Gastrocnemius medialis (tissue), 4 donors: ENCODE results near the gene BHMT. TPM values are rescaled to one million over a fixed set of nuclear protein-coding genes. Genes with fewer than 3 reads are reported as not detected.

Experiments used
- ATAC-seq, 2 donors: fragments of 150-250 bp; one replicate each; pipeline ENCODE4 v1.9.1; 2016
- DNase-seq, 2 donors: peaks; one replicate each; pipeline ENCODE4 v3.0.0-alpha.2; 2019
- H3K27ac ChIP-seq, 4 donors: fragments of 200-600 bp; sonication (generic); 1 replicate in 1 of 4; 2 replicates in 3 of 4; pipeline ENCODE4 v1.5.1; 2016 to 2018; ENCODE audit warnings: mild to moderate bottlenecking in 2 of 4, moderate library complexity in 1 of 4
- H3K27me3 ChIP-seq, 3 donors: fragments of 200-600 bp; sonication (generic) in 2 of 3; 1 replicate in 1 of 3; 2 replicates in 2 of 3; pipeline versions ENCODE4 v1.5.1 to v1.6.0; 2016 to 2019; ENCODE audit warnings: mild to moderate bottlenecking in 1 of 3, moderate library complexity in 1 of 3
- H3K36me3 ChIP-seq, 2 donors: fragments of 200-600 bp; sonication (generic) in 1 of 2; one replicate each; pipeline ENCODE4 v1.5.1; 2017 to 2018
- H3K4me1 ChIP-seq, 2 donors: fragments of 200-600 bp; sonication (generic) in 1 of 2; one replicate each; pipeline ENCODE4 v1.5.1; 2016 to 2017; ENCODE audit warnings: mild to moderate bottlenecking in 2 of 2
- H3K4me3 ChIP-seq, 4 donors: fragments of 200-600 bp; sonication (generic) in 3 of 4; 1 replicate in 1 of 4; 2 replicates in 3 of 4; pipeline ENCODE4 v1.5.1; 2016 to 2019; ENCODE audit warnings: mild to moderate bottlenecking in 2 of 4
- H3K9me3 ChIP-seq, 3 donors: fragments of 200-600 bp; sonication (generic) in 2 of 3; 1 replicate in 1 of 3; 2 replicates in 2 of 3; pipeline ENCODE4 v1.5.1; 2016 to 2019
- CTCF ChIP-seq, 5 experiments: fragments of 450-650 bp in 3 of 5; fragments of 200-600 bp in 2 of 5; sonication (generic) in 2 of 5; IDR thresholded peaks in 4 of 5; conservative IDR thresholded peaks in 1 of 5; 1 replicate in 4 of 5; 2 replicates in 1 of 5; pipeline ENCODE4 v1.5.1; 2016 to 2019; ENCODE audit warnings: antibody characterized with exemption in 5 of 5, mild to moderate bottlenecking in 3 of 5, moderate library complexity in 3 of 5
- POLR2A ChIP-seq, 2 donors: fragments of 450-650 bp; IDR thresholded peaks; one replicate each; pipeline ENCODE4 v1.6.1; 2017; ENCODE audit warnings: antibody characterized with exemption in 2 of 2, mild to moderate bottlenecking in 2 of 2, moderate library complexity in 2 of 2
- in situ Hi-C, 4 donors: fragments of 200-750 bp; cut with MboI; loops; one replicate each; pipeline versions ENCODE4 v1.15.0 to v1.8.0; 2017; ENCODE audit warnings: low sequenced_read_pairs in 4 of 4
- intact Hi-C: fragments of 100-400 bp; cut with DNase I; formaldehyde crosslinking; loops from one replicate; pipeline ENCODE4 v1.15.1; 2023; ENCODE audit warnings: low total_unique reads
- total RNA-seq, 4 donors: library from RNA; depleted of rRNA; stranded (reverse); fragments of >200 nt; gene quantifications; one replicate each; pipeline versions ENCODE4 v1.1.0 to v1.2.3, GENCODE V29; 2016

Gene BHMT
- total RNA-seq, 4 donors from 2014 or later, result 0.66 to 1.0 (median 0.91) TPM; not detected in 1

DNA sequence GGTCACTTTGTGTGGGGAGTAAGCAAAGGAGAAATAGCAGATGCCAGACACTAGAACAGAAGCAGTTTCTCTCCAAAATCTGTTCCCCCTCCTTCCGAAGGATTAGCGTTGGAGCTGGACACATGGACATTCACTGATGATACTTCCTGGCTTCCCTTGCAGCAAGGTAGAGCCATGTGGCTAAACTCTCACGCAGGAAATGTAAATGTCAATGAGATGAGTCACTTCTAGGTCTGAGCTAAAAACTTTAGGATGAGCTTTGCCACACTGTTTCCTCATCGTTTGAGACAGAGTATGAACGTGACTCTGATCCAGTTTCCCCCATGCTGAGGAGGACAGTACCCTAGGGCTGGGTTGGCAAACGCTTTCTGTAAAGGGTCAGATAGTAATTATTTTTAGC lies 37.0 kb upstream of the BHMT start:
- in situ Hi-C loops, result no loop called here
- intact Hi-C loops, result loop anchor here (5.0 kb wide), 1 partner anchor 1193 kb away; no protein-coding TSS in a partner anchor
- DNase-seq, result no peak
- no peaks in the 10 kb centered on the region for H3K36me3 ChIP-seq
- no peaks in the 10 kb centered on the region for H3K9me3 ChIP-seq
- no peak overlapping the region for H3K4me3 ChIP-seq
- H3K4me1 ChIP-seq, result no peaks in the 10 kb centered on the region
- no peak for ATAC-seq
- TF ChIP-seq POLR2A (IDR thresholded peaks at IDR 0.05) (no peak), CTCF (IDR thresholded peaks at IDR 0.05 in 4 of 5, conservative IDR thresholded peaks at IDR 0.05 in 1 of 5) (no peak)
- H3K27ac ChIP-seq, result no peak overlapping the region
- peaks cover 0 to 7% (median 0%) of the 10 kb centered on the region in 3 donors for H3K27me3 ChIP-seq

GRCh38 chr5:79075646-79076426 lies 35.8 kb upstream of the BHMT start:
- intact Hi-C loops, result loop anchor here (5.0 kb wide), 1 partner anchor 1191 kb away; no protein-coding TSS in a partner anchor
- no peak for DNase-seq
- H3K27ac ChIP-seq, result no peak overlapping the region
- H3K4me1 ChIP-seq, result no peaks in the 10 kb centered on the region
- no peak overlapping the region for H3K4me3 ChIP-seq
- no peak for TF ChIP-seq POLR2A (IDR thresholded peaks at IDR 0.05)
- no peak for TF ChIP-seq CTCF (IDR thresholded peaks at IDR 0.05 in 4 of 5, conservative IDR thresholded peaks at IDR 0.05 in 1 of 5)
- no peaks in the 10 kb centered on the region for H3K36me3 ChIP-seq
- no peaks in the 10 kb centered on the region for H3K27me3 ChIP-seq
- peak in 1 of 2 donors; percentile 72 for ATAC-seq
- H3K9me3 ChIP-seq, result no peaks in the 10 kb centered on the region
- in situ Hi-C loops, result no loop called here

DNA sequence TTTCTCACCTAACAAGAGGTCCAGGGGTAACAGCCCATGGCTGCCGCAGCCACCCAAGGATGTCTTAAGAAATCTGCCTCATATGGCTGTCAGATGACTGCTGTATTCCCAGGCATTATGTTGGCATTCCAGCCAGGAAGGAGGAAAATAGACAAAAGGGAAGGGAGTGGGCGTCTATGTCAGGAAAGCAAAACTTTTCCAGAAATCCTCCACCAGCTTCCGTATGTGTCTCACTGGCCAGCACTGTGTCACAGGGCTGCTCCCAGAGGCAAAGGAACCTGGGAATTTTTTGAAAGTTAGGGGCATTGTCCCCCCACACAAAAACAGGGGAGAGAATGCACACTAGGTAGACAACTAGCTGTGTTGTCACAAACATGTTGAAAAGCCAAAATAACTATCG lies 34.8 kb upstream of the BHMT start:
- in situ Hi-C loops (no loop called here), intact Hi-C loops (loop anchor here (5.0 kb wide), 1 partner anchor 1190 kb away; no protein-coding TSS in a partner anchor)
- ATAC-seq, result no peak
- Histone ChIP-seq H3K36me3 (no peaks in the 10 kb centered on the region), H3K9me3 (no peaks in the 10 kb centered on the region), H3K4me3 (no peak overlapping the region), H3K27me3 (no peaks in the 10 kb centered on the region), H3K27ac (no peak overlapping the region), H3K4me1 (no peaks in the 10 kb centered on the region)
- TF ChIP-seq POLR2A (IDR thresholded peaks at IDR 0.05) (no peak), CTCF (IDR thresholded peaks at IDR 0.05 in 4 of 5, conservative IDR thresholded peaks at IDR 0.05 in 1 of 5) (no peak)
- no peak for DNase-seq

- H3K4me1 ChIP-seq, result no peaks in the 10 kb centered on the region
- in situ Hi-C loops, result no loop called here
- intact Hi-C loops, result loop anchor here (5.0 kb wide), 1 partner anchor 1189 kb away; no protein-coding TSS in a partner anchor
Measured at GRCh38 chr5:79077680-79078365, 33.8 kb upstream of the BHMT start.

More at GRCh38 chr5:79077680-79078365, 33.8 kb upstream of the BHMT start:
- Histone ChIP-seq H3K4me3 (no peak overlapping the region), H3K27ac (no peak overlapping the region), H3K36me3 (no peaks in the 10 kb centered on the region), H3K9me3 (no peaks in the 10 kb centered on the region), H3K27me3 (no peaks in the 10 kb centered on the region)
- no peak for DNase-seq
- TF ChIP-seq POLR2A (IDR thresholded peaks at IDR 0.05) (no peak), CTCF (IDR thresholded peaks at IDR 0.05 in 4 of 5, conservative IDR thresholded peaks at IDR 0.05 in 1 of 5) (no peak)
- no peak for ATAC-seq
